ENCODE results near the gene GNE.
A peak's percentile ranks its signal among the peaks of the same experiment; 100 is the strongest.
"Not testable (repeated sequence)": the region's sequence is repeated elsewhere in the genome, so short reads cannot be mapped to it uniquely, and the experiment has no call there.

The GNE gene

GRCh38 chr9:36191290-36191645, 67.0 kb downstream of the GNE start:
- Histone ChIP-seq H2AFZ (ENCODE audit: low read length, unreplicated experiment) (no peak overlapping the region), H3K4me1 (ENCODE audit: control insufficient read depth, insufficient read depth, low read length, unreplicated experiment) (peaks cover 40% of the 10 kb centered on the region), H3K79me2 (ENCODE audit: control insufficient read depth, insufficient read depth, low read length, unreplicated experiment) (peaks cover 48% of the 10 kb centered on the region), H3K36me3 (ENCODE audit: insufficient read depth, low read length) (0 out of 2 replicates have a peak, but pooled peaks cover 7% of the 10 kb centered on the region), H3K27me3 (ENCODE audit: insufficient read depth, low read length) (no peaks in the 10 kb centered on the region), H3K4me3 (ENCODE audit: low read depth, low read length) (peak overlapping the region; percentile 95), H3K27ac (ENCODE audit: low read depth, low read length) (peak overlapping the region; percentile 75; the same call in 1 of the 2 replicates)

DNA sequence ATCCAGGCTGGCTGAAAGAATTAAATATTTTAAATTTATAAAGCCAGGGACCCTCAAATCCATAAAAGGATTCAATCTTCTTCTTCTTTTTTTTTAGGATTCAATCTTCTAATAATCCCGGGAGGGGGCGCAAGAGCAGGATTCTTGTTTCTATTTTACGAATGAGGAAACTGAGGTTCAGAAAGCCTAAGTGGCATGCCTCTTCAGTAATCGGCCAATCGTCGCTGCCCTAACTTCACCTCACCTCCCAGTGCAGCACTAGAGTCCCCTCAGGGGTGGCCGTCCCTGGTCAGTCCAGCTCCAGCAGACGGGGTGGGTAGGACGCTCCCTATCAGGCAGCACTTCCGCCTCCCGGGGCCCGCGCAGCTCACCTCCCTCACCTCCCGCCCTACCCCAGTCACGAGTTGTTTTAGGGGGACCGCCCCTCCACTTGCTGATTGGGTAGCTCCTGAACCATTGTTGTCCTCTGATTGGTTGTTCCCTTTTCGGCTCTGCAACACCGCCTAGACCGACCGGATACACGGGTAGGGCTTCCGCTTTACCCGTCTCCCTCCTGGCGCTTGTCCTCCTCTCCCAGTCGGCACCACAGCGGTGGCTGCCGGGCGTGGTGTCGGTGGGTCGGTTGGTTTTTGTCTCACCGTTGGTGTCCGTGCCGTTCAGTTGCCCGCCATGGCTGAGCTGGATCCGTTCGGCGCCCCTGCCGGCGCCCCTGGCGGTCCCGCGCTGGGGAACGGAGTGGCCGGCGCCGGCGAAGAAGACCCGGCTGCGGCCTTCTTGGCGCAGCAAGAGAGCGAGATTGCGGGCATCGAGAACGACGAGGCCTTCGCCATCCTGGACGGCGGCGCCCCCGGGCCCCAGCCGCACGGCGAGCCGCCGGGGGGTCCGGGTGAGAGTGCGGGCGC, 67.6 kb downstream of the GNE start, which contains the start of gene CLTA:
CLTA (plus strand) TSS at position 534 of the 902 bp plus-strand sequence; CDS start at position 670, 136 bp downstream.
- peaks cover 48% of the 10 kb centered on the region for H3K79me2 ChIP-seq (ENCODE audit: control insufficient read depth, insufficient read depth, low read length, unreplicated experiment)
- peak within 1 kb of the TSS; percentile 95 for H3K4me3 ChIP-seq (ENCODE audit: low read depth, low read length)
- peak within 1 kb of the TSS; percentile 75 for H3K27ac ChIP-seq (ENCODE audit: low read depth, low read length)
- peak within 1 kb of the TSS; percentile 38 for H2AFZ ChIP-seq (ENCODE audit: low read length, unreplicated experiment)
- 0 out of 2 replicates have a peak, but pooled peaks cover 7% of the 10 kb centered on the region for H3K36me3 ChIP-seq (ENCODE audit: insufficient read depth, low read length)
- H3K4me1 ChIP-seq (ENCODE audit: control insufficient read depth, insufficient read depth, low read length, unreplicated experiment), result peaks cover 40% of the 10 kb centered on the region
- H3K27me3 ChIP-seq (ENCODE audit: insufficient read depth, low read length), result no peaks in the 10 kb centered on the region

GRCh38 chr9:36189976-36190375, 68.3 kb downstream of the GNE start:
- peak overlapping the region; percentile 95 for H3K4me3 ChIP-seq (ENCODE audit: low read depth, low read length)
- 0 out of 2 replicates have a peak, but pooled peaks cover 7% of the 10 kb centered on the region for H3K36me3 ChIP-seq (ENCODE audit: insufficient read depth, low read length)
- peak overlapping the region; percentile 38 for H2AFZ ChIP-seq (ENCODE audit: low read length, unreplicated experiment)
- H3K79me2 ChIP-seq (ENCODE audit: control insufficient read depth, insufficient read depth, low read length, unreplicated experiment), result peaks cover 42% of the 10 kb centered on the region
- H3K27me3 ChIP-seq (ENCODE audit: insufficient read depth, low read length), result no peaks in the 10 kb centered on the region
- peaks cover 38% of the 10 kb centered on the region for H3K4me1 ChIP-seq (ENCODE audit: control insufficient read depth, insufficient read depth, low read length, unreplicated experiment)
- peak overlapping the region; percentile 75 for H3K27ac ChIP-seq (ENCODE audit: low read depth, low read length)

GRCh38 chr9:36188212-36188611, 70.0 kb downstream of the GNE start:
- Histone ChIP-seq H3K4me3 (ENCODE audit: low read depth, low read length) (no peak overlapping the region), H3K79me2 (ENCODE audit: control insufficient read depth, insufficient read depth, low read length, unreplicated experiment) (peaks cover 25% of the 10 kb centered on the region), H3K27me3 (ENCODE audit: insufficient read depth, low read length) (no peaks in the 10 kb centered on the region), H2AFZ (ENCODE audit: low read length, unreplicated experiment) (no peak overlapping the region), H3K4me1 (ENCODE audit: control insufficient read depth, insufficient read depth, low read length, unreplicated experiment) (peaks cover 20% of the 10 kb centered on the region), H3K27ac (ENCODE audit: low read depth, low read length) (no peak overlapping the region), H3K36me3 (ENCODE audit: insufficient read depth, low read length) (no peaks in the 10 kb centered on the region)

DNA sequence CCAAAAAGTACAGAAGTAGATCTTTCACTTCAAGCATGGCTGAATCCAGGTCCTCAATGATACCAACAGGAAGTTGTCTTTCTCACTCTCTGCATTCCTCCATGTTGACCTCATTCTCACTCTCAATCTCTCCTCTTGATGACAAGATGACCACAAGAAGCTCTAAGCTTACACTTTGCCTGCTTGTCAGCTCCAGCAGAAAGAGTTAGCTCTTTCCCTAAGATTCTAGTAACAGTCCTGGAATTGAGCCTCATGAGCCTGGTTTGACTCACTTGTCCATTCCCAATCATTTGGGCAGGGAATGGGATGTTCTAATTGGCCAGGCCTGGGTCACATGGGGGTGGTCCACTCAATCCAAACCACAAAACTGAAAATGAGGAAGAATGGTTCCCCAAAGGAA, 70.8 kb downstream of the GNE start:
- H3K4me3 ChIP-seq (ENCODE audit: low read depth, low read length), result no peak overlapping the region
- H3K27ac ChIP-seq (ENCODE audit: low read depth, low read length), result no peak overlapping the region
- H3K79me2 ChIP-seq (ENCODE audit: control insufficient read depth, insufficient read depth, low read length, unreplicated experiment), result peaks cover 17% of the 10 kb centered on the region
- no peaks in the 10 kb centered on the region for H3K36me3 ChIP-seq (ENCODE audit: insufficient read depth, low read length)
- H2AFZ ChIP-seq (ENCODE audit: low read length, unreplicated experiment), result no peak overlapping the region
- no peaks in the 10 kb centered on the region for H3K27me3 ChIP-seq (ENCODE audit: insufficient read depth, low read length)
- H3K4me1 ChIP-seq (ENCODE audit: control insufficient read depth, insufficient read depth, low read length, unreplicated experiment), result peaks cover 12% of the 10 kb centered on the region

GRCh38 chr9:36180243-36180642, 78.0 kb downstream of the GNE start:
- H3K27ac ChIP-seq (ENCODE audit: low read depth, low read length); H3K27me3 ChIP-seq (ENCODE audit: insufficient read depth, low read length); H3K36me3 ChIP-seq (ENCODE audit: insufficient read depth, low read length); H3K4me3 ChIP-seq (ENCODE audit: low read depth, low read length); H2AFZ ChIP-seq (ENCODE audit: low read length, unreplicated experiment); H3K79me2 ChIP-seq (ENCODE audit: control insufficient read depth, insufficient read depth, low read length, unreplicated experiment); H3K4me1 ChIP-seq (ENCODE audit: control insufficient read depth, insufficient read depth, low read length, unreplicated experiment): not testable (repeated sequence)

DNA sequence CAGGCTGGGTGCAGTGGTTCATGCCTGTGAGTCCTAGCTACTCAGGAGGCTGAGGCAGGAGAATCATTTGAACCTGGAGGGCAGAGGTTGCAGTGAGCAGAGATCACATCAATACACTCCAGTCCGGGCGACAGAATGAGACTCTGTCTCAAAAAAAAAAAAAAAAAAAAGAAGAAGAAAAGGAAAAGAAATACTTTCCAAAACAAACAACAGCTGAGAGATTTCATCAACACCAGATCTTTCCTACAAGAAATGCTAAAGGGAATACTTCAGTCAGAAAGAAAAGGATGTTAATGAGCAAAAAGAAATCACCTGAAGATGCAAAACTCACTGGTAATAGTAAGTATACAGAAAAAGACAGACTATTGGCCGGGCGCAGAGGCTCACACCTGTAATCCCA, 80.7 kb downstream of the GNE start:
- H3K79me2 ChIP-seq (ENCODE audit: control insufficient read depth, insufficient read depth, low read length, unreplicated experiment), result no peaks in the 10 kb centered on the region
- no peak overlapping the region for H3K27ac ChIP-seq (ENCODE audit: low read depth, low read length)
- H3K4me1 ChIP-seq (ENCODE audit: control insufficient read depth, insufficient read depth, low read length, unreplicated experiment), result no peaks in the 10 kb centered on the region
- H3K36me3 ChIP-seq (ENCODE audit: insufficient read depth, low read length), result no peaks in the 10 kb centered on the region
- H3K27me3 ChIP-seq (ENCODE audit: insufficient read depth, low read length), result no peaks in the 10 kb centered on the region
- H2AFZ ChIP-seq (ENCODE audit: low read length, unreplicated experiment), result no peak overlapping the region
- no peak overlapping the region for H3K4me3 ChIP-seq (ENCODE audit: low read depth, low read length)

DNA sequence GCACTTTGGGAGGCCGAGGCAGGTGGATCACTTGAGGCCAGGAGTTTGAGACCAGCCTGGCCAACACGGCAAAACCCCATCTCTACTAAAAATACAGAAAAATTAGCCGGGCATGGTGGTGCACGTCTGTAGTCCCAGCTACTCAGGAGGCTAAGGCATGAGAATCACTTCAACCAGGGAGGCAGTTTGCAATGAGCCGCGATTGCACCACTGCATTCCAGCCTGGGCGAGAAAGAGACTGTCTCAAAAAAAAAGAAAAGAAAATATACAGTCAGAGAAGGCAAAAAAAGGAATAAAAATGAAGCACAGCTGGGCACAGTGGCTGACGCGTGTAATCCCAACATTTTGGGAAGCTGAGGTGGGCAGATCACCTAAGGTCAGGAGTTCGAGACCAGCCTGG, 81.8 kb downstream of the GNE start:
- H3K4me1 ChIP-seq (ENCODE audit: control insufficient read depth, insufficient read depth, low read length, unreplicated experiment); H3K79me2 ChIP-seq (ENCODE audit: control insufficient read depth, insufficient read depth, low read length, unreplicated experiment); H3K36me3 ChIP-seq (ENCODE audit: insufficient read depth, low read length); H3K27me3 ChIP-seq (ENCODE audit: insufficient read depth, low read length); H3K4me3 ChIP-seq (ENCODE audit: low read depth, low read length); H2AFZ ChIP-seq (ENCODE audit: low read length, unreplicated experiment); H3K27ac ChIP-seq (ENCODE audit: low read depth, low read length): not testable (repeated sequence)

DNA sequence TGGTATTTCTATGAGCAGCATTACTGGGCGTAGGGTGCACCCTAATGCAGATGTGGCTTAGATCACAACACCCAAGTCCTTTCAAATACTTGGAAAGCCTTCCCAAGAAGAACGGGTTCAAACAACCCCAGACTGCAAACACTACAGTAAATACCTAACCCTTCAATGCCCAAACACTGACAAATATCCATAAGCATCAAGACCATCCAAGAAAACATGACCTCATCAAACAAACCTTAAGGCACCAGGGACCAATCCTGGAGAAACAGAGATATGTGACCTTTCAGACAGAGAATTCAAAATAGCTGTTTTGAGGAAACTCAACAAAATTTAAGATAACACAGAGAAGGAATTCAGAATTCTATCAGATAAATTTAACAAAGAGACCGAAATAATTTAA, 83.0 kb downstream of the GNE start:
- H3K27me3 ChIP-seq (ENCODE audit: insufficient read depth, low read length); H3K27ac ChIP-seq (ENCODE audit: low read depth, low read length); H3K4me3 ChIP-seq (ENCODE audit: low read depth, low read length); H3K36me3 ChIP-seq (ENCODE audit: insufficient read depth, low read length); H3K4me1 ChIP-seq (ENCODE audit: control insufficient read depth, insufficient read depth, low read length, unreplicated experiment); H3K79me2 ChIP-seq (ENCODE audit: control insufficient read depth, insufficient read depth, low read length, unreplicated experiment); H2AFZ ChIP-seq (ENCODE audit: low read length, unreplicated experiment): not testable (repeated sequence)

- Histone ChIP-seq H2AFZ (ENCODE audit: low read length, unreplicated experiment) (no peak overlapping the region), H3K79me2 (ENCODE audit: control insufficient read depth, insufficient read depth, low read length, unreplicated experiment) (no peaks in the 10 kb centered on the region), H3K27ac (ENCODE audit: low read depth, low read length) (no peak overlapping the region), H3K4me1 (ENCODE audit: control insufficient read depth, insufficient read depth, low read length, unreplicated experiment) (no peaks in the 10 kb centered on the region), H3K27me3 (ENCODE audit: insufficient read depth, low read length) (no peaks in the 10 kb centered on the region), H3K36me3 (ENCODE audit: insufficient read depth, low read length) (no peaks in the 10 kb centered on the region), H3K4me3 (ENCODE audit: low read depth, low read length) (no peak overlapping the region)
These were observed 83.5 kb downstream of the GNE start for GRCh38 chr9:36174731-36175130.

DNA sequence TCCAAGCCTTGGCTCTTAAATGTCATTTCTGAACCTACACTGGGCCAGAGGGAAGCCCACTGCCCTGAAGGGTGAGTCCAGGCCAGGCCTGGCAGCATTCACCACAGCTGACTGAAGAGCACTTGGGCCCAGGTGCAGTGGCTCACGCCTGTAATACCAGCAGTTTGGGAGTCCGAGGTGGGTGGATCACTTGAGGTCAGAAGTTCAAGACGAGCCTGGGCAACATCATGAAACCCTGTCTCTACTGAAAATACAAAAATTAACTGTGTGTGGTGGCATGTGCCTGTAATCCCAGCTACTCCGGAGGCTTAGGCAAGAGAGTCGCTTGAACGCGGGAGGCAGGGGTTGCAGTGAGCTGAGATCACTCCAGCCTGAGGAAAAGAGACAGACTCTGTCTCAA, 84.0 kb downstream of the GNE start:
- Histone ChIP-seq H3K36me3 (ENCODE audit: insufficient read depth, low read length) (no peaks in the 10 kb centered on the region), H3K4me1 (ENCODE audit: control insufficient read depth, insufficient read depth, low read length, unreplicated experiment) (no peaks in the 10 kb centered on the region), H2AFZ (ENCODE audit: low read length, unreplicated experiment) (no peak overlapping the region), H3K79me2 (ENCODE audit: control insufficient read depth, insufficient read depth, low read length, unreplicated experiment) (no peaks in the 10 kb centered on the region), H3K4me3 (ENCODE audit: low read depth, low read length) (no peak overlapping the region), H3K27ac (ENCODE audit: low read depth, low read length) (no peak overlapping the region), H3K27me3 (ENCODE audit: insufficient read depth, low read length) (no peaks in the 10 kb centered on the region)
